Testis (tissue), 2 donors: ENCODE results near the gene SYCP1.

Experiments used
- CTCF ChIP-seq, 3 experiments: fragments of 450-650 bp in 2 of 3; fragments of 200-600 bp in 1 of 3; sonication (generic) in 1 of 3; IDR thresholded peaks; one replicate each; pipeline ENCODE4 v1.5.1; 2016 to 2019; ENCODE audit warnings: antibody characterized with exemption in 3 of 3, mild to moderate bottlenecking in 2 of 3, moderate library complexity in 1 of 3
- POLR2A ChIP-seq: fragments of 450-650 bp; IDR thresholded peaks from one replicate; pipeline ENCODE4 v1.6.1; 2017; ENCODE audit warnings: antibody characterized with exemption, mild to moderate bottlenecking, moderate library complexity

GRCh38 chr1:114982251-114982650 lies 127.6 kb downstream of the SYCP1 start:
- no peak for TF ChIP-seq POLR2A
- TF ChIP-seq CTCF (IDR thresholded peaks at IDR 0.05), result no peak
